Occipital lobe (tissue), 2 donors: ENCODE results near the gene MICAL3. TPM values are rescaled to one million over a fixed set of nuclear protein-coding genes. Genes with fewer than 3 reads are reported as not detected.
"Not testable (repeated sequence)": the region's sequence is repeated elsewhere in the genome, so short reads cannot be mapped to it uniquely, and the experiment has no call there.

Experiments used
- DNase-seq: peaks from one replicate; lab custom pipeline; 2025; lab: John Stamatoyannopoulos, UW
- total RNA-seq: library from RNA; depleted of rRNA; stranded (reverse); fragments of >200 nt; gene quantifications from one replicate; pipeline ENCODE4 v1.2.3, GENCODE V29; 2014

The MICAL3 gene
- total RNA-seq, 1 donor from 2014 or later: 40.9 TPM

DNA sequence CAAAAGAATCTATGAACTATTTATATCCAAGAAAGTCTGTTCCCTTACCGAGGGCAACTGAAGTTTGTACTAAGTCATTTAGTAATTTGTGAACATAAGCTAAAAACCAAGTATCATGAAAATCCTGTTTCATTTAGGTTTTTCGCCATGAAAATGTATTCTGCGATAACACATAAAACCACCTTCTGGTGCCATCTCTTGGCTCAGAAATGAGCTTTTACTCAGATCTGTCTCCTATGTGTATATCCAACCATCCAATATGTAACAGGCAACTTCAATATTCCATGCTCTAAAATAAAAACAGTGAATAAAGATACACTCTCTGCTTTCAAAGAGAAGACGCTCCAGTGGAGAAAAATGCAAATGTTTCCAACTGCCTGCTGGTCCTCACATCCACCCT lies 132.0 kb downstream of the MICAL3 start:
- no peak for DNase-seq

- no peak for DNase-seq
These were observed 132.7 kb downstream of the MICAL3 start for GRCh38 chr22:17891481-17892167.

GRCh38 chr22:17890892-17891291 lies 133.5 kb downstream of the MICAL3 start:
- no peak for DNase-seq

DNA sequence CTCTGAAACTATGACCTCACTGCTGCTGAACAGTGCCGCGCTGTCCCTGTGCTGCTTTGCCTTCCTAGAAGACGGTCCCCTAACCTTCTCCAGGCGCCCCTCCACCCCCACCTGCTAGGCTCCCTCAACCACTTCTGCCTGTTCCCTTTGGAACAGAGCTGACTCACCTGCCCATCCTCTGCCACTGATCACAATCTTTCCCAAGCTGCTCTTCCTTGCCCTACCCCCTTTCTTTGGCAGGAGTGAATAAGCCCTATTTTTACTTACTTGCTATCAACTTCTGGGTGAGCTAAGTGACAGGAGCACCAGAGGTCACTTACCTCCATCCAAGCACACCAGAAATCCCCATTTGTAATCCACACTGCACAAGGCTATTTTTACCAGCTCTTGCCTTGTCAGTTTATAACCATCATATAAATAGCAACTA lies 134.1 kb downstream of the MICAL3 start:
- no peak for DNase-seq

GRCh38 chr22:17888855-17889254 lies 135.5 kb downstream of the MICAL3 start:
- no peak for DNase-seq

DNA sequence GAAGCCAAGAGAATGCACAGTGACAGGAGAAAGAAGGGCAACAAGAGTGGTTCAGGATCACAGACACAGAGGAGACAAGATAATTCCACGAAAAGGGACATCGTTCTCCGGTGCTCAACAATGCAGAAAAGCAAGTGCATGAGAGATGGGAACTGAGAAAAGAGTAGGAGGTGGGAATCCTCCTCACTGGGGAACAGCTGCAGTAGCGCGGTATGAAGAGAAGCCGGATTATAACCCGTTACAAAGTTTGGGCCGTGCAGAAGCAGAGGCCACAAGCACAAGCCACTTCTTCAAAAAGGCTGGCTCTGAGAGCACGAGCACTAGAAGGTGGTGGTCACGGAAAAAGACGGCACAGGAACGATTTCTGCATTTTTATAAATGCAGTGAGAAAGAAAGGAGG lies 135.9 kb downstream of the MICAL3 start:
- no peak for DNase-seq

DNA sequence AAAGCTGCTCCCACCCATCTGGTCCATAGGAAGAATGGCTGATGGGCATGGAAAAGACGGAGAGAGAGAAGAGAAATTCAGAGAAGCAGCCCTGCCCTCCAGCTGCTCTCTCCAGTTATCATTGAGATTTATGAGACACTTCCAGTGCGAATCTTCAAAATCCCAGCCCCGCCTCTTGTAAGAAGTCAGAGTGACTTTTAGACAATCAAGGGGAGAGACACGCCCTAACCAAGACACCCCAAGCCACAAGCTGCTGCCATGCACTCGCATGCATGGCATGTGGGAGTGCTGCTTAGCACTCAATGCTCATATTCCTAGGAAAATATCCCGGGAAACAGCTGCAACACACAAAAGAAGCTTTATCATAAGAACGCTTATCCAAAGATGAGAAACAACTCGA lies 139.5 kb downstream of the MICAL3 start:
- no peak for DNase-seq

DNA sequence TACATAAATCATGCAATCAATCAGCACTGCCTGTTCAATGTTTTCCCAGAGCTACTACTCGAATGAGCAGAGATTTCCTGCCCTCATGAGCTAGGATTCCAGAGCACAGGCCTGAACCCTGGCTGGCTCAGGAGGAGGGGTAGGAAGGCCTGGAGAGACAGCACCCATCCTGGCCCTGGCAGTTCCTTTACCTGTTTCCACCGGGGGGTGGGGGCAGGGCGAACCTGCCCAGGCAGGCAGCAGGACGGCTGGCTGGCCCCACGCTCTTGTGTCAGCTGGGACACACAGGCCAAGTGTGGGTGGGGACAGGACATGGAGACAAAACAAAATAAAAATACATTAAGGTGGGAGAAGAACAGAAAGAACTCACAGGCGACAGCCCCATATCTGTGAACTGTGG lies 140.3 kb downstream of the MICAL3 start:
- no peak for DNase-seq

DNA sequence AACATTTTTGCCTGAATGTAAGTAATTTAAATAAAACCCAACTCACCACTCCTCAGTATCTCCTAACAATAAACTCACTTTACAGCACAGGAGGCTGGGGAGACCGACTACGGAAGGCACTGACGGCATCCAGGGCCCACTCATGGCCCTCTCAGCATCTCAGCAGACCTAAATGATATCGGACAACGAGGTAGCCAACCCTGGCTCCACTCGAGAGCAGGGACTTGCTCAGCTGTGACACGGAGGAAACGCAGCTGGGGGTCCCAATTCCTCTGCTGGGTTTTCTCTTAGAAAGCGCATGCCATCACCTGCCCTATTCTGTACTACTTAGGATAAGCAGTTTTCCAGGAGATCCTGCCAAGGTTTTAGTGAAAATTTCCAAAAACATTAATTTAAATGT lies 141.0 kb downstream of the MICAL3 start:
- no peak for DNase-seq

DNA sequence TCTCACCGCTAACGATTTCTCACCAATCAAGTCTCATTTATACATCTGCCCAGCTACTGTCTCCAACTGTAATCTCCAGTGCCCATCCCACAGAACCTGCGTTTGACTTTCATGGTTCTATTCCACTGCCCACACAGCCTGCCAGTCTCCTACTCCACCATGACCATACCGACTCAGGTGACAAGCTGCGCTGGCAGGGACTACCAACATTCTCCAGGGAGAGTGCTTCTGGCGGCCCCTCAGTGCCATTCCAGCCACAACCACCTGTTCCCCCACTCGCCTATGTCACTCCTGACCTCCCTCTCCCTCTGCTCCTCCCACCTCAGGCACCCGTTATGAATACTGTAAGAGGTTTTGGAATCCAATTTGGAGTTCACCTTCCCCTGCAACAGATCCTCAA lies 141.6 kb downstream of the MICAL3 start:
- DNase-seq: no peak

DNA sequence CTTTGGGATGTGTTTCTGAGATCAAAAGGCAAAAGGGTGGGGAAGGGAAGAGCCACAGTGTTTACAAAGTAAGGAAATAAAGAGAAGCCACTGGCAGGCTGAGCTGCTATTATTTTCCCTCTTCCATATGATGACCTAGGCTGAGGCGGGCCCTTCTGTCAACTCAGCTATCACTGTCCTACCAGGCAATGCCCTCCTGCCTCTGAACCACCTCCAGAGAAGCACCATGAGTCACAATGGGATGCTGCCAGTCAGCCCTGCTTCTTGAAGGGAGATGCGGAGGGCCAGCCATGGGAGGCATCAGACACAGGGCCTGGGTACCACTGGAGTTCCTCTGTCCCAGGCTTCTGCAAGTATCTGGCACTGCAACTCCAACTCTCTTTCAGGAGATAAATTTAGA lies 142.2 kb downstream of the MICAL3 start:
- no peak for DNase-seq

DNA sequence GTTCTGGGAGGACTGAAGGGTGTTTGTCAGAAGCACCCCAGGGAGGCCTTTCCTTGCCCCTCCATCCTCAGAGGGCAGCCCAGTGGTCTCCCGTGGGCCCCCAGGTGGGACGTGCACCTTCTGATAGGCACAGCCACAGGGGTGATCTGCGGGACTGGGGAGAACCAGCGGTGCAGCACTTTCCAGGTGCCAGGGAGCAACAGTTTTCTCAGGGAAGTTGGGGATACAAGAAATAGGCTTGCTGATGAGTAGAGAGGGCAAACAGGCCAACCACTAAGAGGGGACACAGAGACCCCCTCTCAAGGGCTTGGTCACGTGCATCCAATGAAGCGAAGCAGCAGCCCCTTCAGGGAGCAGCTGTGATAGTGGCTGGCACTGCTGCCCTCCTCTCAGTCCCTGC lies 143.0 kb downstream of the MICAL3 start:
- no peak for DNase-seq

DNA sequence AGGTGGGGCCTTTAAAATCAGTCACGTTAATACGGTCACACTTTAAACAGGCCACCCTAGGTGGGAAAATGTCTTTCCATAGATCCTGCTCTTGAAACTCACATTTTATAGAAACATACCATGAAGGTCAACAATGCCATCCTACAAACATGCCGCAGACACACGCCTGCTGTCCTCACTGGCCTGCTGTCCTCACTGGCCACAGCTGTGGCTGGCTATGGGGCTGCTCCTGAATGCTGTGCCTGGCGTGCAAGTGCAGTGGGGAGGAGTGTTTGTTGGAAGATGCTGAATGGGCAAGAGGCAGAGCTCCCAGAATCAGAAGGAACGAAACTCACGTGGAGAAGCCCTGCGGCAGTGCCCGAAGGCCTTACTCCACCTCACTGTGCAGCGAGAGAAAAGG lies 143.9 kb downstream of the MICAL3 start:
- no peak for DNase-seq

- DNase-seq: no peak
These were observed 144.3 kb downstream of the MICAL3 start for GRCh38 chr22:17880020-17880419.

DNA sequence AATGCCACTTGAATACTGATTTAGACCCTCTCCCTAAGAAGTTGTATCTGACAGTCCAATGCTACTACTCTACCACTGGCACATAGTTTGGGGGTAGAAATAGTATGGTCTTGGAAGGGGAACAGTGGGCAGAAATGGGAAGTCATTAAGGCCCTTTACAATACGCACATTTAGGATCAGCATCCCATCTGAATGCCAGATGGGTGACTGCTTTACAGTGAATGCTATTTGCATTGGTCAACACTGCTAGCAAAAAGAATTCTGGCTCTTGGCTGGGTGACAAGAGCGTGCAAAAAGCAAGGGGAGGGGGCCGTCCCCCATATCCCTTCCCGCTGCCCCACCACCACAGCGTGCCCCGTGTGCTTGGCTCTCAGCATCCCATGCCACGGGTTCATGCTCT lies 145.4 kb downstream of the MICAL3 start:
- no peak for DNase-seq

- no peak for DNase-seq
These were observed 146.1 kb downstream of the MICAL3 start for GRCh38 chr22:17878186-17878694.

DNA sequence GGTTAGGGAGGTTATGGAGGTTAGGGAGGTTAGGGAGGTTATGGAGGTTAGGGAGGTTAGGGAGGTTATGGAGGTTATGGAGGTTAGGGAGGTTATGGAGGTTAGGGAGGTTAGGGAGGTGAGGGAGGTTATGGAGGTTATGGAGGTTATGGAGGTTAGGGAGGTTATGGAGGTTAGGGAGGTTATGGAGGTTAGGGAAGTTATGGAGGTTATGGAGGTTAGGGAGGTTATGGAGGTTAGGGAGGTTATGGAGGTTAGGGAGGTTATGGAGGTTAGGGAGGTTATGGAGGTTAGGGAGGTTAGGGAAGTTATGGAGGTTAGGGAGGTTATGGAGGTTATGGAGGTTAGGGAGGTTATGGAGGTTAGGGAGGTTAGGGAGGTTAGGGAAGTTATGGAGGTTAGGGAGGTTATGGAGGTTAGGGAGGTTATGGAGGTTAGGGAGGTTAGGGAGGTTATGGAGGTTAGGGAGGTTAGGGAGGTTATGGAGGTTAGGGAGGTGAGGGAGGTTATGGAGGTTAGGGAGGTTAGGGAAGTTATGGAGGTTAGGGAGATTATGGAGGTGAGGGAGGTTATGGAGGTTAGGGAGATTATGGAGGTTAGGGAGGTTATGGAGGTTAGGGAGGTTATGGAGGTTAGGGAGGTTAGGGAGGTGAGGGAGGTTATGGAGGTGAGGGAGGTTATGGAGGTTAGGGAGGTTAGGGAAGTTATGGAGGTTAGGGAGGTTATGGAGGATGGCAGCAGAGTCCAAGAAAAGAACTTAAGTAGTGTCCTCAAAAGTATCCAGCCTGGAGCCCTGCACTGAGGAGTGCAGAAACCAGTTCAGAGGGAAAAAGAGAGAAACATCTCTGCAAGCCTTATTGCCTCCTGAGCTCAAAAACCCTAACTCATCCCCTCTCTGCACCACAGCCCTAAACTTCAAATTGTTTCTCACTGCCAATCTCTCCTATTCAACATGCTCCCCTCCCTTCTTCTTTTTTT lies 147.2 kb downstream of the MICAL3 start:
- not testable (repeated sequence) for DNase-seq

- no peak for DNase-seq
These were observed 148.0 kb downstream of the MICAL3 start for GRCh38 chr22:17876306-17876831.

GRCh38 chr22:17875631-17876030 lies 148.7 kb downstream of the MICAL3 start:
- no peak for DNase-seq

GRCh38 chr22:17875156-17875555 lies 149.2 kb downstream of the MICAL3 start:
- DNase-seq: no peak

DNA sequence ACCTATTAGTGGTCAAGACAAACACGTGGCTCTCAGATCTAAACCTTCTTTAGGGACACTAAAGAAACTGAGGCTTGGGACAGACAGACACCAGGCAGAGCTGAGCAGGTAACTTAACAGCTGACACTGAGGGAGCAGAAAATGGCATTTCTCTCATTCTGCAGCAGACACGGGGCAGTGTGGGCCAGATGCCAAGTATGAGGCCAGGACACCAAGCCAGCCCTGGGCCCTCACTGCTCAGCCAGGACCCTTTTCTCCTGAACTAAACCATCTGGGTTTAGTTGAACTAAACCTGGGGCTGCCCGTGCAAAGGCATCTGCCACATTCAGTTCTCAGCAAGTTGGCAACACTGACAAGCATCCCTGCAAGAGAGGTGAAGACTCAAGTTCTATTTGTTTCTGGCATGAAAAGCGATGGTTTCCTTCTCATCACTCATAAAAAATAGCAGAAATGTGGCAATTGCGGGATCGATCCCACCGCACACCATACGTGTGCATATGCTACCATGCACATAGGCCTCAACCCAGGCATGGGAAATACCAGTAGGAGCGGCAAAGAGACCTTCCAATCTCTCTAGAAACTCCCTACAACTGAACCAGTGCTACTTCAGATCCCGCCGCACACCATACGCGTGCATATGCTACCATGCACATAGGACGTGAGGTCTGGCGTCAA lies 150.0 kb downstream of the MICAL3 start:
- no peak for DNase-seq

GRCh38 chr22:17873804-17874203 lies 150.6 kb downstream of the MICAL3 start:
- DNase-seq: no peak
